ENCODE measurements around the gene GPATCH4. TPM values are rescaled to one million over a fixed set of nuclear protein-coding genes. Genes with fewer than 3 reads are reported as not detected.

GPATCH4 gene
- total RNA-seq, result 10 to 100 TPM; 18.2 to 26.6 TPM

GRCh38 chr1:156601122-156601830, at the start of gene GPATCH4:
TSS of gene GPATCH4 (minus strand) at chr1:156601479.

GRCh38 chr1:156641761-156642264, 40.5 kb upstream of the GPATCH4 start, which contains the start of gene BCAN:
TSS of gene BCAN (plus strand) at chr1:156642117. CDS start at chr1:156646055, 3,938 bp downstream.

GRCh38 chr1:156618853-156619581, 17.7 kb upstream of the GPATCH4 start, which contains the start of gene HAPLN2:
TSS of gene HAPLN2 (plus strand) at chr1:156619415. CDS start at chr1:156623491, 4,076 bp downstream.

GRCh38 chr1:156591432-156592157, 9.7 kb downstream of the GPATCH4 start, which contains the start of gene NAXE:
TSS of gene NAXE (plus strand) at chr1:156591776. CDS start at chr1:156591805, 29 bp downstream.

DNA sequence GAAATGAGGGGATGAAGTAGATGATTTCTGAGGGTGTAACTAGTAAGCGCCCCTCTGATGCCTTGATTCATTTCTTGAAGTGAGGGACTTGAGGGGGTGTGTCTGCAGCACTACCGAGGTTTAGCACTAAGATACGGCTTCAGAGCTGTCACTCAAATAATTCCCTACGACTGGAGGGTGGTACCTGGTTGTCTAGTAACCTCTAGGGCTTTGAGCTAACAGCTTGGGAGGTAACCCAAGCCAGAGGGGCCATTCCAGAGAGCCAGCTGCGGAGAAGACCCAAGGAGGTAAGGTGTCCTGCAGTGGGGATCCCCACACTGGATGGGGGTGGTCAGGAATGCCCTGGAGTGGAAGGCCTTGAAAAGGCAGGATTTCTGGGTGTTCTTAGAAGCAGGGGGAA, 21.8 kb downstream of the GPATCH4 start, which contains the start of gene TTC24:
TSS of gene TTC24 (plus strand) at position 252 of the 400 bp plus-strand sequence. CDS start 1,642 bp downstream, outside the sequence.

DNA sequence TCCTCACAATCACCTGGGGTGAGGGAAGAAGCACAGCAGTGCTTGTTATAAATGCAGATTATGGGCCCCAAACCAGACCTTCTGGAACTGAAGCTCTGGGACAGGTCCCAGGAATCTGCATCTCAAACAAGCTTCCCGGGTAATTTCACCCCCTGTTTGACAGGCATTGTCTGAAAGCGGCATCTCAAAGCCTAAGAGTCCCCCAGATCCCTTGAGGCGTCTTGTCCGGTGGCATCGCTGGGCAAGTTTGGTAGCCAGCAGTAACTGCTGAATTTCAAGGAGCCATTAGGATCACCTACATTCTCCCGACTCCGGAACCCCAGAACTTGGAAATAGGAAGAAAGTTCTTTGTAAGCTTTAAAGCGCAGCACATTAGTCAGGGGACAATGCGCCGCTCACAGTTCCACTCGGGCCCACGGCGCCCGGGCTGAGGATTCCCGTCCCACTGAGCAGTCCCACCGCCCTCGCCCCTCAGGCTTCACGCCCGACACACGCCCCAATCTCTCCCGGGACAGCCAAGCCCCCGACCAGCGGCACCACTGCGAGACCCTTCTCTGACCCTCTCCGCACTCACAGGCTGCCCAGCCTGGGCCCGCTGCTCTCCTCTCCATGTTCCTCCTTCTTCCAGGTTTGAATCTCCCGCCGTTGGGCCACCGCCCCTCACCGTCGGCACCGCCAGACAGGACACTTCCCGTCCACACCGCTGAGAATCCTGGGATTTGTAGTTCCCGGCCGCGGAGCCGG, 29.2 kb downstream of the GPATCH4 start, which contains the start of gene IQGAP3:
TSS of gene IQGAP3 (minus strand) at position 647 of the 744 bp plus-strand sequence. CDS start at position 611, 36 bp downstream.

Other genes starting within 250 kb of the GPATCH4 start
- not detected for gene RHBG, start 232.3 kb downstream of the GPATCH4 start, total RNA-seq
- 10 to 100 TPM; 17.6 to 18.2 TPM for gene MEF2D, start 100.7 kb downstream of the GPATCH4 start, total RNA-seq
- 10 to 100 TPM; 26.8 to 31.6 TPM for gene IQGAP3, start 28.9 kb downstream of the GPATCH4 start, total RNA-seq
- gene TTC24, start 21.8 kb downstream of the GPATCH4 start, total RNA-seq, result not detected
- 100 to 1,000 TPM; 112 to 129 TPM for gene NAXE, start 9.7 kb downstream of the GPATCH4 start, total RNA-seq
- not detected for gene HAPLN2, start 17.9 kb upstream of the GPATCH4 start, total RNA-seq
- gene BCAN, start 40.6 kb upstream of the GPATCH4 start, total RNA-seq, result 100 to 1,000 TPM in 1 of 2 donors, 10 to 100 TPM in 1; 25.0 to 131 TPM
- 10 to 100 TPM; 14.8 to 26.6 TPM for gene NES, start 75.9 kb upstream of the GPATCH4 start, total RNA-seq
- 1 to 10 TPM in 1 of 2 donors, not detected in 1; 1.7 TPM for gene CRABP2, start 104.1 kb upstream of the GPATCH4 start, total RNA-seq
- 10 to 100 TPM in 1 of 2 donors, 1 to 10 TPM in 1; 7.3 to 15.1 TPM for gene METTL25B, start 127.0 kb upstream of the GPATCH4 start, total RNA-seq
- 10 to 100 TPM; 22.4 to 25.0 TPM for gene ISG20L2, start 127.3 kb upstream of the GPATCH4 start, total RNA-seq
- 10 to 100 TPM; 37.5 to 42.0 TPM for gene MRPL24, start 139.6 kb upstream of the GPATCH4 start, total RNA-seq
- gene HDGF, start 150.2 kb upstream of the GPATCH4 start, total RNA-seq, result 100 to 1,000 TPM; 125 to 176 TPM
- gene PRCC, start 166.1 kb upstream of the GPATCH4 start, total RNA-seq, result 10 to 100 TPM; 20.0 to 22.0 TPM
- not detected for gene SH2D2A, start 215.4 kb upstream of the GPATCH4 start, total RNA-seq